ENCODE measurements around the gene CTRB2.

Gene CTRB2

GRCh38 chr16:75176926-75177325, 30.0 kb downstream of the CTRB2 start:
- no peak for TF ChIP-seq CTCF (IDR thresholded peaks at IDR 0.05; ENCODE audit: low read length, missing control alignments)
- H3K4me3 ChIP-seq (replicated peaks; ENCODE audit: low read depth, low read length) = no peak overlapping the region
- DNase-seq (ENCODE audit: low read depth) = no peak

DNA sequence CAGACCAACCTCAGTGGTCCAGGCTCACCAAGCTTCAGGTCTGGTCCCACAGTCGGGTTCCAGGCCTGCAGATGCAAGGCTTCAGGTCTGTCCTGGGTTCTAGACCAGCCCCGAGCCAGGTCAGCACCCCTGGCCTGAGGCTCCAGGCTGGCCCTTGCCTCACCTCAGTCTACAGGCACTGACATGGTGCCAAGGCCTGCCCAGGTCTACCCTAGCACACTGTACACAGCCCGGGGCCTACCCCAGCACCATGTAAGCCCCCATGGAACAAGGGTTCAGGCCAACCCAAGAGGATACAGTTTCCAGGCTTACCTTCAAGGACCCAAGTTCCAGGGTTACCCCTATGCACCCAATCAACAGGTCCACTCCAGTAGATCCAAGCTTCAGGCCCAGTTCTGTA, 31.9 kb downstream of the CTRB2 start:
- no peak overlapping the region for H3K4me3 ChIP-seq (replicated peaks; ENCODE audit: low read depth, low read length)
- TF ChIP-seq CTCF (IDR thresholded peaks at IDR 0.05; ENCODE audit: low read length, missing control alignments) = no peak

GRCh38 chr16:75172578-75172977, 34.4 kb downstream of the CTRB2 start:
- no peak for TF ChIP-seq CTCF (IDR thresholded peaks at IDR 0.05; ENCODE audit: low read length, missing control alignments)
- H3K4me3 ChIP-seq (replicated peaks; ENCODE audit: low read depth, low read length) = no peak overlapping the region
- no peak for DNase-seq (ENCODE audit: low read depth)

More for the DNA sequence above, 31.9 kb downstream of the CTRB2 start:
- DNase-seq (ENCODE audit: low read depth) = no peak

- no peak overlapping the region for H3K4me3 ChIP-seq (replicated peaks; ENCODE audit: low read depth, low read length)
- no peak for TF ChIP-seq CTCF (IDR thresholded peaks at IDR 0.05; ENCODE audit: low read length, missing control alignments)
- no peak for DNase-seq (ENCODE audit: low read depth)
Measured at GRCh38 chr16:75169899-75170405, 37.0 kb downstream of the CTRB2 start.

- no peak for TF ChIP-seq CTCF (IDR thresholded peaks at IDR 0.05; ENCODE audit: low read length, missing control alignments)
- DNase-seq (ENCODE audit: low read depth) = no peak
- H3K4me3 ChIP-seq (replicated peaks; ENCODE audit: low read depth, low read length) = no peak overlapping the region
Measured at GRCh38 chr16:75160386-75160785, 46.6 kb downstream of the CTRB2 start.

Measured in fibroblast of pulmonary artery (primary cell).